Activated T-helper 17 cell treated with anti-CD3 and anti-CD28 coated beads, Interleukin-2, amount 50 U/mL, for 72 hours (primary cell): ENCODE results near the gene WIPF1. TPM values are rescaled to one million over a fixed set of nuclear protein-coding genes. Genes with fewer than 3 reads are reported as not detected.

Experiments used
- ATAC-seq: fragments of 150-1000 bp; cut with Tn5 transposase; replicated peaks from 2 replicates; pipeline ENCODE4 v1.10.0; 2021; ENCODE audit warnings: mild to moderate bottlenecking, moderate library complexity
- H3K27ac Mint-ChIP-seq: one replicate; pipeline ENCODE4 v1.8.0; 2022; ENCODE audit warnings: mixed read lengths
- H3K27me3 Mint-ChIP-seq: one replicate; pipeline ENCODE4 v1.8.0; 2022; ENCODE audit warnings: mixed read lengths
- H3K36me3 Mint-ChIP-seq: one replicate; pipeline ENCODE4 v1.8.0; 2022; ENCODE audit warnings: low read depth, mild to moderate bottlenecking, mixed read lengths
- H3K4me1 Mint-ChIP-seq: one replicate; pipeline ENCODE4 v1.8.0; 2022; ENCODE audit warnings: mixed read lengths
- H3K4me3 Mint-ChIP-seq: one replicate; pipeline ENCODE4 v1.8.0; 2022; ENCODE audit warnings: mild to moderate bottlenecking, mixed read lengths
- H3K9me3 Mint-ChIP-seq: one replicate; pipeline ENCODE4 v1.8.0; 2022; ENCODE audit warnings: mixed read lengths
- total RNA-seq, 2 donors: library from RNA; stranded (reverse); gene quantifications; one replicate each; pipeline ENCODE4 v1.2.3, GENCODE V29; 2022

WIPF1 gene
- total RNA-seq, 2 donors from 2014 or later, result 180 to 334 TPM

DNA sequence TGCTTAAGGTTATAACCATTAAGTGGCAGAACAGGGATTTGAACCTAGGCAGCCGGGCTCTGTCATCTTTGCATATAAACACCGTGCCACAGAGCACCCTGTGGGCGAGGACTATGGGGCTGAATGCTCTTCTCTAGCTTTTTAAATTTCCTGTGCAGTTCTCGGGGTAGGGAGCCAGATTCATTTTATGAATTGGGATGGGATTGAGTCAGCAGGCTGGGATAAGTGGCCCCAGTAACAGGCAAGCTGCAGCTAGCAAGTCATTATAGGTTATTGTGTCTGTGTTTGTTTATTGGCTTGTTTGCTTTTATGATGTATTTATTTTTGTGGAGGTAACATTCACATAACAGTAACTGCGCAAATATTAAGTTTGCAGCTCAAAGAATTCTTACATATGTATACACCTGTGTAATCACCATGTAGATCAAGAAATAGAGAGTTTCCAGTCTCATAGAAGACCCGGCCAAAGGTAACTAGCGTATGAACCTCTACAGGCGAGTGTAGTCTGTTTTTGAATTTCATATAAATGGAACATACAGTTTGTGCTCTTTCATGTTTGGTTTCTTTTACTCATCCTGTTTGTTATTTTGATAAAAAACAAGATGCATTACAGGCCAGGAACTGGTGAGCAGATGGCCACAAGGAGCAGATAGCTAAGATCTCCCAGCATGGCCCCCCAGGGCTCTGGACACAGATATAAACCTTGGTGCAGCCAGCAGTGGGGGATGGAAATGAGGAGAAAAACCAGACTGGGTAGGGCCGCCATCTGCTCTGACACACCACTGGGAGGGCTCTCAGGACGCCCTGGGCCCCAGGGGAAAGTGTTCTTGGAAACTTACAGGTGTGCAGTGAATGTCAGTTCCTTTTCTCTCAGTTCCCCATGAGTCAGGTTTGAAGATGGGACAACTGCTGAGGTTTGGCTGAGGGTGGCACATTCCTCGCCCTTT, 61.6 kb downstream of the WIPF1 start:
- H3K27me3 Mint-ChIP-seq, result no peaks in the 10 kb centered on the region
- H3K4me1 Mint-ChIP-seq, result peaks cover 8% of the 10 kb centered on the region
- no peaks in the 10 kb centered on the region for H3K9me3 Mint-ChIP-seq
- no peaks in the 10 kb centered on the region for H3K36me3 Mint-ChIP-seq
- H3K4me3 Mint-ChIP-seq, result no peak overlapping the region
- H3K27ac Mint-ChIP-seq, result no peak overlapping the region
- no peak for ATAC-seq

DNA sequence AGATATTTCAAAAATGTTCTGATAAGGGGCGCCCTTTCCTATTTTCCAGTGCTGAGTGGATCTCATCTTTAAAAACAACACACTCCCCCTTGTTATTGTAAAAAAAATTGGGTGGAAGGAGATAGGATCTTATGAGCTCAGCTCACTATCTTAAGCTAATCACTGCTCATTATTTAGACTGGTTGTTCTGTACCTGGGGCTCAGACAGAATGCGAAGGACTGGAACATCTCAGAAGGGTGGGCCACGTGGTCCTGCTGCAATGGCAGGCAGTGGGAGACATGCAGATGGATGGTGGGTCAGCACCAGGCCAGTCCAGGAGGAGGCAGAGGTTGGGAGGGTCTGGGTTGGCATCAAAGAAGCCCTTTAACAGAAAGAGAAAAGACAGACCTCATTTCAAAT, 62.5 kb downstream of the WIPF1 start:
- Mint-ChIP-seq H3K27me3 (no peaks in the 10 kb centered on the region), H3K9me3 (no peaks in the 10 kb centered on the region), H3K4me1 (peaks cover 8% of the 10 kb centered on the region), H3K4me3 (no peak overlapping the region), H3K27ac (no peak overlapping the region), H3K36me3 (no peaks in the 10 kb centered on the region)
- no peak for ATAC-seq

DNA sequence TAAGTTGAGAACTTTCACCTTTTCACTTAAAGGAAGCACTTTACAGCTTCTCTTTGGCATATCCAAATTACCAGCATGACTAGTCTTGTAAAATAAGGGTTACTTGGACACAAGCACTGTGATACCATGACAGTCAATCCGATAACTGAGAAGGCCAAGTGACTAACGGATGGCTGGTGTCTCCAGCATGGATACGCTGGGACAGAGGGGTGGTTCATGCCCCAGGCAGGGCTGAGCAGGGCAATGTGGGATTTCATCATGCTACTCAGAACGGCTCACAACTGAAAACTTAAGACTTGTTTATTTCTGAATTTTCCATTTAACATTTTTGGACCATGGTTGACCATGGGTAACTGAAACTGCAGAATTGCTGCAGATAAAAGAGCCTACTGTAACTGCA, 67.7 kb downstream of the WIPF1 start:
- ATAC-seq, result no peak

DNA sequence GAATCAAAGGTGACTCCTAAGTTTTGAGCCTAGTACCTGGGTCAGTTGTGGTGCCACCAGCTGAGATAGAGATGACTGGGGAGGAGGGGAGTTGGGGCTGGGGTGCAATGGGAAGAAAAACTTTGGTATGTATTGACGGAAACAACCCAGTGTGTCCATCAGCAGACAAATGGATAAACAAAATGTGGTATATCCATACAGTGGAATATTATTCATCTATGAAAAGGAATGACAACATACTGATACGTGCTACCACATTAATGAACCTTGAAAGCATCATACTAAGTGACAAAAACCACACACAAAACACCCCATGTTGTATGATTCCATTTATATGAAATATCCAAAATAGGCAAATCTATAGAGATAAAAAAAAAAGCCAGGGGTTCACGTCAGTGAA, 69.6 kb downstream of the WIPF1 start:
- H3K36me3 Mint-ChIP-seq, result no peaks in the 10 kb centered on the region
- H3K4me1 Mint-ChIP-seq, result peaks cover 4% of the 10 kb centered on the region
- ATAC-seq, result no peak
- H3K4me3 Mint-ChIP-seq, result no peak overlapping the region
- H3K27ac Mint-ChIP-seq, result no peak overlapping the region
- H3K27me3 Mint-ChIP-seq, result no peaks in the 10 kb centered on the region
- H3K9me3 Mint-ChIP-seq, result no peaks in the 10 kb centered on the region

More for the DNA sequence above, 67.7 kb downstream of the WIPF1 start:
- Mint-ChIP-seq H3K9me3 (no peaks in the 10 kb centered on the region), H3K27ac (no peak overlapping the region), H3K36me3 (no peaks in the 10 kb centered on the region), H3K4me3 (no peak overlapping the region), H3K27me3 (no peaks in the 10 kb centered on the region), H3K4me1 (no peaks in the 10 kb centered on the region)

DNA sequence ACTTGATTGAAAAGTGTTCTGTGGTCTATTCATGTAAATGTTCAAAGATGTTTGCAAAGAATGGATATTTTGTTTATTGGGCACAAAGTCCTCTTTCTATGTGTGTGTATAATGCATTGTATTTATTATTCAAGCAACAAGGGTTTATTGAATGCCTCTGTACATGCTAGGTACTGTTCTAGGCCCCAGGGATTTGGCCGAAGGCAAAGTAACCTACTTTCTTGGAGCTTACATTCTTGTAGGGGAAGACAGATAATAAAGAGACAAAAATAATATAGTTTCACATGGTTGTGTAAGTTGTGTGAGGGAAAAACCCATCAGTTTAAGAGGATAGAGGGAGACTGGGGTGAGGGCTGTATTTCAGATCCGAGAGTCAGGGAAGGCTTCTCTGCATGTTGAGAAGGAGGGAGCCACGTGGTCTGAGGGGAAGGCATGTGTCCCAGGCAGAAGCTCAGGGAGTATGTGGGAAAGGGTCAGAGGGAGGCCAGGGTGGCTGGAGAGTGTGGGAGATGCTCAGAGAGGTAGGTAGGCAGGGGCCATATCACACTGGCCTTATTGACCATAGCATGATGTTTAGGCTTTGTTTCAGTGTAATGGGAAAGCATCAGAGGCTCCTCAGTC, 70.4 kb downstream of the WIPF1 start:
- peaks cover 4% of the 10 kb centered on the region for H3K4me1 Mint-ChIP-seq
- no peaks in the 10 kb centered on the region for H3K27me3 Mint-ChIP-seq
- H3K27ac Mint-ChIP-seq, result no peak overlapping the region
- no peaks in the 10 kb centered on the region for H3K36me3 Mint-ChIP-seq
- no peak overlapping the region for H3K4me3 Mint-ChIP-seq
- no peak for ATAC-seq
- no peaks in the 10 kb centered on the region for H3K9me3 Mint-ChIP-seq

DNA sequence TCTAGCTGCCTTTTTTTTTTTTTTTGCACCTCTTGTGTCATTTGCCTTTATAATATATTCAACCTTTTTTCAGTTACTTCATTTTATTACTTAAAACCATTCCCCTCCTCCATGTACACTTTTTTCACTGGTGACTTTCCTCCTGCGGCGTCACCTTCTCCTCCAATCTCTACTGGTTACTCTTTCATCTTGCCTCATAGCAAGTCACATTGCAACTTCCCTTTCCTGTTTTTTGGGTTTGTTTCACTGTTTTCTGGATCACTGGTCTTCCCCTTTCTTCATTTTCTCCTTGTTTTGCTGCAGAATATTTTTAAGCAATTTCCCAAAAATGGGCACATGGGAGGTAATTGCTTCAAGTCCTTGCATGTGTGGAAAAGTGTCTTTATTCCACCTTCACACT, 73.1 kb downstream of the WIPF1 start:
- H3K4me3 Mint-ChIP-seq, result no peak overlapping the region
- no peaks in the 10 kb centered on the region for H3K36me3 Mint-ChIP-seq
- H3K27me3 Mint-ChIP-seq, result no peaks in the 10 kb centered on the region
- H3K9me3 Mint-ChIP-seq, result no peaks in the 10 kb centered on the region
- peaks cover 4% of the 10 kb centered on the region for H3K4me1 Mint-ChIP-seq
- H3K27ac Mint-ChIP-seq, result no peak overlapping the region
- no peak for ATAC-seq

DNA sequence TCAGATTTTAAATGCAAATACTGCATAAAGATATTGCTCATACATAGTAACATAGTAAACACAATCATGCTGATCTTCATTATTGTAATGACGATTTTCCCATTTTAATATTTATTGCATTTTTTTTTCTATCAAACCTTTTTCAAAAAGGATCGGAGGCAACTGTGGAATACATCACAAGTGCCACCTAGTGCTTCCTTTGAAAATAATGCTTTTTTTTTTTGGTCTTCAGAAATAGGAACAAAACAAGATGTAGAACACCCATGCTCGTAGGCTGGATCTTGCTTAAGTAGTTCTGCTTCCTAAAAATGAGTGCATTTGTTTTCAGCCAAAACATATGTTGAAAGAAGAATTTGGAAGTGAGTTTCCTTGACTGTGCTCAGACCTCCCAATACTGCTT, 75.1 kb downstream of the WIPF1 start:
- Mint-ChIP-seq H3K27me3 (no peaks in the 10 kb centered on the region), H3K9me3 (no peaks in the 10 kb centered on the region), H3K27ac (no peak overlapping the region), H3K4me3 (no peak overlapping the region), H3K36me3 (no peaks in the 10 kb centered on the region), H3K4me1 (peaks cover 4% of the 10 kb centered on the region)
- ATAC-seq, result no peak

DNA sequence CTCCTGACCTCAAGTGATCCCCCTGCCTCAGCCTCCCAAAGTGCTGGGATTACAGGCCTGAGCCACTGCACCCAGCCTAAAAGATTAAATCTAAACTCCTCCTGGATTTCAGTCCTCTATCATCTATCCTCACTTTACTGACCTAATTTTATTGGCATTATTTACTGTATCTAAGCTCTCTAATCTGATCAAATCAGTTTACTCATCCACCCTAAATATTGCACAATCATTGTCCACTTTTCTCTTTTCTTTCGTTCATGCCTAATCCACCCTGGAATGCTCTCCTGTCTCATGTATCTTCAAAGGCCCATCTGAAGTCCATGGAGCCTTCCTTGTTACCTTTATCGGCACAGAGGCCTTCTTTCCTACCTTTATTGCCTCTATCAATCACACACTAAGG, 79.2 kb downstream of the WIPF1 start:
- Mint-ChIP-seq H3K4me1 (peaks cover 7% of the 10 kb centered on the region), H3K4me3 (no peak overlapping the region), H3K27ac (peak overlapping the region; percentile 56), H3K9me3 (no peaks in the 10 kb centered on the region), H3K27me3 (no peaks in the 10 kb centered on the region), H3K36me3 (no peaks in the 10 kb centered on the region)
- ATAC-seq, result no peak

DNA sequence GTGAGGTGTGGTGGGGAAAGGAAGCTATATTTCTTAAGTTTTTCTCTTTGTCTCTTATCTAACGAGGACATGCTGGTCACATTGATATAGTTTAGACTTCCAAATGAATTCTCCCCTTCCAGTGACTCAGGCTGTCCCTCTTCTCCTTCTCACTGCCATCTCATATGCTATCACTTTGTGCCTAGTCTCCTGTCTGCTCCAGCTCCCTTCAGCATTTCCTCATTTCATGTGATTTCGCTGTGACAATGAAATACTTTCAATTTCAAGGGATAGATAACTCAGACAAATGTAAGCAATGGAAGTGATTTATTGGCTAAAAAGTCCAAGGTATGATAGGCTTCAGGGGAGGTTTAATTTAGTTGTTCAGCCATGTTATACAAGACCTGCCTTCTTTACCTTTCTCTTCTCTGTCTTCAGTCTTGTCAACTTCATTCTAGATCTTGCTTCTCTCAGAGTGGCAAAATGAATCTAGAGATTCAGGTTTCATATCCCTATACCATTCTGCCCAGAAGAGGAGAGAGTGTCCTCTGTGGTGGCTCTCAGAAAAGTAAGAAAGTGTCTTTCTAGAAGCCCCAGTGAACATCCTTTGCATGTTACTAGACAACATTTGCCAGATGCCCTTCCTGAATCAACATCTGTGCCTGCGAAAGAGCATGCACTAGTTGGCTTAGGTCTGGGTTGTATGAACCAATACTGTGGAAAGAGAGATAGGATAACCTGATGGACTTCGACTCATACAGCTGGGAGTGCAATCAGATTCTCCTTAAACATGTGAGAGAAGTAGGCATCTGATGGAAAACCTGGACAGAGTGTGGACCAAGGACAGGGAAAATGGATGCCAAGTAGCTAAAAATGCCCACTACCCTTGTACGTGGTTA, 80.9 kb downstream of the WIPF1 start:
- no peak overlapping the region for H3K27ac Mint-ChIP-seq
- H3K4me3 Mint-ChIP-seq, result no peak overlapping the region
- no peaks in the 10 kb centered on the region for H3K27me3 Mint-ChIP-seq
- H3K4me1 Mint-ChIP-seq, result peaks cover 7% of the 10 kb centered on the region
- no peaks in the 10 kb centered on the region for H3K9me3 Mint-ChIP-seq
- no peaks in the 10 kb centered on the region for H3K36me3 Mint-ChIP-seq
- ATAC-seq, result no peak

DNA sequence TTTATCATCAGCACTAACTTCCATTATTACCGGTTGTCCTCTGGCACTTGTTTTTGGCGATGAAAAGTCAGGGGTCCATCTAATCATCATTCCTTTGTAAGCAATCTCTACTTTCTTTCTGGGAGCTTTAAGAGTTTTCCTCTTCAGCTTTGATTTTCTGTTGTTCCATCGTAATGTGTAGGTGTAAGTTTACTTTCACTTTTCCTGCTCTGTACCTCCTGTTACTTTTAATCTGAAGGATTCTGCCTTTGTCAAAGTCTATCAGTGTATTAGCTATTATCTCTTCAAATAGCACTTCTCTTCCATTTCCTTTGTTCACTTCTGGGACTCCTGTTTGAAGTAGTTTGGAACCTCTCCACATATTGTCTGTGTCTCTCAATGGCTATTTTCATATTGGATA, 85.3 kb downstream of the WIPF1 start:
- Mint-ChIP-seq H3K9me3 (peaks cover 5% of the 10 kb centered on the region), H3K4me1 (peaks cover 7% of the 10 kb centered on the region), H3K27me3 (no peaks in the 10 kb centered on the region), H3K27ac (peak overlapping the region; percentile 12), H3K36me3 (no peaks in the 10 kb centered on the region), H3K4me3 (peak overlapping the region; percentile 13)
- ATAC-seq, result no peak

DNA sequence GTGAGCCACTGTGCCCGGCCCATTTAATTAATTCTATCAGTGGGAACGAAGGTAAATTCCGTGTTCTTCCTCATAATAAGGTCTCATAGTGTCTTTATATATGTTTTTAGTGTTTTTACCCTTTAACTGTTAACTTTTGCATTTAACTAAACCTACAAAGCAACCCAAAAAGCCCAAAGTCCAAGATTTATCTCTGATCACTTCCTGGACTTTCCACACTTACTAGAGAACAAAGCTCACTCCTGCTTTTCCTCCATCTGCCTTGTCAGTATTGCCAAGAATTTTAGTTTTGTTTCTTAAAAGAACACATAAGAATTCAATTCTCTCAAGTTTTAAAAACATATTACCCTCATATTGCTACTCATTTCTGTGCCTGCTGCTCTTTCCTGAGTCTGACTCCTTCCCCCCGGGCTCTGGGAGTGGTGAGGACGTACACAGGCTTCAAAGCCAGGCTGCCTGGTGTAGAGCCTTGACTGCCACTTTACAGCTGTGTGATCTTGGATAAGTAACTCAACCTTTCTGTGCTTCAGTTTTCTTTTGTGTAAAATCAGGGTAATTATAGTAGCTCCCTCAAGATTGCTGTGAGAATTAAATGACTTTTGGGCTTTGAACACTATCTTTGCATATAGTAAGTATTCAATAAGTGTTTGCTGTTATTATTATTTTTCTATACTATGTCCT, 85.9 kb downstream of the WIPF1 start:
- peaks cover 5% of the 10 kb centered on the region for H3K9me3 Mint-ChIP-seq
- H3K27me3 Mint-ChIP-seq, result no peaks in the 10 kb centered on the region
- ATAC-seq, result no peak
- peaks cover 4% of the 10 kb centered on the region for H3K4me1 Mint-ChIP-seq
- H3K27ac Mint-ChIP-seq, result peak overlapping the region; percentile 12
- H3K4me3 Mint-ChIP-seq, result peak overlapping the region; percentile 13
- H3K36me3 Mint-ChIP-seq, result no peaks in the 10 kb centered on the region

DNA sequence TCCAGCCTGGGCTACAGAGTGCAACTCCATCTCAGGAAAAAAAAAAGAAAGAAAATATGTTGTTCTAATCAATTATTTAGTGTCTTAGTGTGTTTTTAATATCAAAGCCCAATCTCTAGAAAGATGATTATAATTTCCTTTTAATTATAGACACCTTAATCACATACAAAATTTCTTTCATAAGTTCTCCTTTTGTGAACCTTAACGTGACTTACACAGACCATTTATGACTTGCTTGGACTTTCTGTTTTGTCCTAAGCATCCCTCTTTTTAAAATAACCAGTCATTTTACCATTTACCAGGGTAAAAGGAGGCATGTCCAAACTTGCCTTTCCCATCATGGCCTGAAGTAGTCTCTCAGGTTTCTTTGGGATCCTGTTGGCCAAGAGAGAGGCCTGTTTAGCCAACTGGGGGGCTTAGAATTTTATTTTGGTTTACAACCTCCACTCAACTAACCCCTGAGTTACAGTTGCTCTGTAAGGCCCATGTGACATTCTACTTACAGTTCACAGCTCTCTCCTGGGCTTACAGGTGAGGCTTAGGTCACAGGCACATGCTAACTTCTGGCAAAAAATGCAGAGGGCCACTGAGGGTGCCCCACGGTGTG, 86.9 kb downstream of the WIPF1 start:
- Mint-ChIP-seq H3K27ac (no peak overlapping the region), H3K9me3 (peaks cover 5% of the 10 kb centered on the region)

More for the DNA sequence above, 86.9 kb downstream of the WIPF1 start:
- Mint-ChIP-seq H3K27me3 (no peaks in the 10 kb centered on the region), H3K4me3 (no peak overlapping the region), H3K4me1 (no peaks in the 10 kb centered on the region), H3K36me3 (no peaks in the 10 kb centered on the region)
- ATAC-seq, result no peak
